Gastroesophageal sphincter (tissue), 3 donors: ENCODE data around the gene LILRA1.
"Not testable (repeated sequence)": the region's sequence is repeated elsewhere in the genome, so short reads cannot be mapped to it uniquely, and the experiment has no call there.

Experiments
- POLR2A ChIP-seq, 2 donors: fragments of 450-650 bp; IDR thresholded peaks; one replicate each; pipeline ENCODE4 v1.6.1; 2017; ENCODE audit warnings: antibody characterized with exemption in 2 of 2, mild to moderate bottlenecking in 2 of 2, moderate library complexity in 1 of 2
- POLR2AphosphoS5 ChIP-seq: sonication (generic); formaldehyde crosslinking; IDR thresholded peaks from one replicate; pipeline ENCODE4 v1.6.1; 2017; ENCODE audit warnings: antibody characterized with exemption
- TF ChIP-seq, protein P1 (sequence below), 4 experiments: fragments of 200-600 bp in 2 of 4; fragments of 450-650 bp in 2 of 4; sonication (generic) in 1 of 4; IDR thresholded peaks; one replicate each; pipeline ENCODE4 v1.5.1; 2017 to 2019; ENCODE audit warnings: antibody characterized with exemption in 4 of 4, mild to moderate bottlenecking in 2 of 4, moderate library complexity in 2 of 4

DNA sequence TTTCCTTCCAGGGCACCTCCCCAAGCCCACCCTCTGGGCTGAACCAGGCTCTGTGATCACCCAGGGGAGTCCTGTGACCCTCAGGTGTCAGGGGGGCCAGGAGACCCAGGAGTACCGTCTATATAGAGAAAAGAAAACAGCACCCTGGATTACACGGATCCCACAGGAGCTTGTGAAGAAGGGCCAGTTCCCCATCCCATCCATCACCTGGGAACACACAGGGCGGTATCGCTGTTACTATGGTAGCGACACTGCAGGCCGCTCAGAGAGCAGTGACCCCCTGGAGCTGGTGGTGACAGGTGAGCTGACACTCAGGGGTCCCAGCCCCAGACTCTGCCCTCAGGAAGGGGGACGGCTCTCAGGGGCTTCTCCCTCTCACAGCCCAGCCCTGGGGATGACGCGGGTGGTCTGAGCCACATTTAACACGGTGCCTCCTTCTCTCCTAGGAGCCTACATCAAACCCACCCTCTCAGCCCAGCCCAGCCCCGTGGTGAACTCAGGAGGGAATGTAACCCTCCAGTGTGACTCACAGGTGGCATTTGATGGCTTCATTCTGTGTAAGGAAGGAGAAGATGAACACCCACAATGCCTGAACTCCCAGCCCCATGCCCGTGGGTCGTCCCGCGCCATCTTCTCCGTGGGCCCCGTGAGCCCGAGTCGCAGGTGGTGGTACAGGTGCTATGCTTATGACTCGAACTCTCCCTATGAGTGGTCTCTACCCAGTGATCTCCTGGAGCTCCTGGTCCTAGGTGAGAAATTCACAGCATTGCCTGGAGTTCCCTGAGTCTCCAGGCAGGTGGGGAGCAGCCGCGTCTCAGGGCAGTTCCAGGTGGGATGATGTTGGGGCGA, 38.3 kb downstream of the LILRA1 start:
- TF ChIP-seq, protein P1, sequence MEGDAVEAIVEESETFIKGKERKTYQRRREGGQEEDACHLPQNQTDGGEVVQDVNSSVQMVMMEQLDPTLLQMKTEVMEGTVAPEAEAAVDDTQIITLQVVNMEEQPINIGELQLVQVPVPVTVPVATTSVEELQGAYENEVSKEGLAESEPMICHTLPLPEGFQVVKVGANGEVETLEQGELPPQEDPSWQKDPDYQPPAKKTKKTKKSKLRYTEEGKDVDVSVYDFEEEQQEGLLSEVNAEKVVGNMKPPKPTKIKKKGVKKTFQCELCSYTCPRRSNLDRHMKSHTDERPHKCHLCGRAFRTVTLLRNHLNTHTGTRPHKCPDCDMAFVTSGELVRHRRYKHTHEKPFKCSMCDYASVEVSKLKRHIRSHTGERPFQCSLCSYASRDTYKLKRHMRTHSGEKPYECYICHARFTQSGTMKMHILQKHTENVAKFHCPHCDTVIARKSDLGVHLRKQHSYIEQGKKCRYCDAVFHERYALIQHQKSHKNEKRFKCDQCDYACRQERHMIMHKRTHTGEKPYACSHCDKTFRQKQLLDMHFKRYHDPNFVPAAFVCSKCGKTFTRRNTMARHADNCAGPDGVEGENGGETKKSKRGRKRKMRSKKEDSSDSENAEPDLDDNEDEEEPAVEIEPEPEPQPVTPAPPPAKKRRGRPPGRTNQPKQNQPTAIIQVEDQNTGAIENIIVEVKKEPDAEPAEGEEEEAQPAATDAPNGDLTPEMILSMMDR (IDR thresholded peaks at IDR 0.05) = not testable (repeated sequence)
- not testable (repeated sequence) for TF ChIP-seq POLR2A (IDR thresholded peaks at IDR 0.05); POLR2AphosphoS5
